ENCODE results near the gene DLL3.

- TF ChIP-seq TAF1 (IDR thresholded peaks at IDR 0.05; ENCODE audit: low read depth) (no peak), CTCF (IDR thresholded peaks at IDR 0.05; ENCODE audit: poor library complexity, severe bottlenecking) (no peak)
These were observed 46.2 kb downstream of the DLL3 start for GRCh38 chr19:39544911-39545310.
